H4 (cell line): ENCODE data around the gene TMEM178B. TPM values are rescaled to one million over a fixed set of nuclear protein-coding genes. Genes with fewer than 3 reads are reported as not detected.

Experiments
- DNase-seq: peaks from one replicate; pipeline ENCODE4 v3.0.0-alpha.2; 2015; ENCODE audit warnings: low spot score
- total RNA-seq: library from RNA; depleted of rRNA; stranded (reverse); fragments of >200 nt; shearing (Covaris generic); gene quantifications from 2 replicates; pipeline ENCODE4 v1.2.3, GENCODE V29; 2014

The TMEM178B gene
- total RNA-seq, 1 experiment from 2014 or later: 0.04 TPM

DNA sequence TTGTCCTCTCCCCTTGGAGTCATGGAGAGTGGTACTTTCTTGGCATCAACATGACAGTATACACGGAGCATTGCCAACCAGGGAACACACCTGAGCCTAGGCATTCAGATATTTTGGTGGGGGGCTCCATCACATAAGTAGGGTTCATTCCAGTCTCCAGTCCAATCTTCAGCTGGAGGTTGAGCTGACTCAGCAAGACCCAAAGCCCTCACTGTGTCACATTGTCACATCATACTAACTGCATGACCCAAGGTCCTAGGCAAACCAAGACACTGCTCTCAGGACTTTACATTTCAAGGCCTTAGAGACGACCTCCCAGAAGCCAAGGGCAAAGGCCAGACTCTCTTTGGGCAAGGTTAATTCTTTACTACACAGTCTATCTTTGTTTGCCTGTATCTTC is 190.1 kb downstream of the TMEM178B start:
- no peak for DNase-seq

DNA sequence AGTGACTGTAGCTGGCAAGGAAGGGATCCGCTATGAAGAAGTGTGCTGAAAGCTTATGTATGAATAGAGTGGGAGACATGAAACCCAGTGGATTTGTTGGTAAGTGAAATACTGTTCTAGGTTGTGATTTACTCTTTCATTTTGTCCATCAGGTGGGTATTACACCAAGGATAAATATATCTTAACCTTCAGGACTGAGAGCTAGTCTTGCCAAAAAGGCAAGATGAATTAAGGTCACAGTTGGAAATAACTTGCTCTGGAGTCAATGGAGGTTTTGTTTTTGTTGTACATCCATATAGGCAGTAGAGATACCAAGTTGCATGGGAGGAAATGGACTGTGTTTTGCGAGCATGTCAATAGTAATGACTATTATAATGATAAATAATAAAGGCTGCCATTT is 190.6 kb downstream of the TMEM178B start:
- DNase-seq: no peak

DNA sequence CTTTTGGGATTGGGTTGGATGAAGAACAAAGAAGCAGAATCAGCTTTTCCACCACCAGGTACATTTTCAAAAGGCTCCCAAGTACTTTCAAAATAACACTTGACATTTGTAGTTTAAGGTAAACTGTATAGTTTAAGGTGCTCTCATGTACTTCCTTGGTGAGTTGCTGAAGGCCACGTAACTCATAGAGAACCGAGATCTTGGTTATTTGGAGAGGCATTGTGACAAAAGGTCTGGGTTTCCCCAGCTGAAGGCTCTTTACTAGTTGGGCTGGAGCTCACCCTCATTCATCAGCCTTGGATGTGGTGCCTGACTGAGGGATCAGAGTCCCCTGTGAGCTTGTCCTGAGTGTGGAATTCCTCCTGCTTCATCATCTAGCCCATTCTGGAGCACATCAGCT is 191.8 kb downstream of the TMEM178B start:
- no peak for DNase-seq

DNA sequence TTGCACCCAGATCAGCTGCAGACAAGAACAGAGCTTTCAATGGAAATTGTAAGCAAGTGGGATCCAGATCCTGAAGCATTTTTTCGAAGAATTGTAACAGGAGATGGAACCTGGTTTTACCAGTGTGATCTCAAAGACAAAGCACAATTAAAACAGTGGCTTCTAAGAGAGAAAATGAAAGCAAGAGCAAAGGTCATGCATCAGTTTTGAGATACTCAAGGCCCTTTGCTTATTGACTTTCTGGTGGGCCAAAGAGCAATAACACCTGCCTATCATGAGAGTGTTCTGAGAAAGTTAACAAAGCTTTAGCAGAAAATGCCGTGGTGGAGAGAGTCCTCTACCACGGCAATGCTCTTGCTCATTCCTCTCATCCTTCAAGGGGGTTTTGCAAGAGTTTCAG is 194.8 kb downstream of the TMEM178B start:
- no peak for DNase-seq

DNA sequence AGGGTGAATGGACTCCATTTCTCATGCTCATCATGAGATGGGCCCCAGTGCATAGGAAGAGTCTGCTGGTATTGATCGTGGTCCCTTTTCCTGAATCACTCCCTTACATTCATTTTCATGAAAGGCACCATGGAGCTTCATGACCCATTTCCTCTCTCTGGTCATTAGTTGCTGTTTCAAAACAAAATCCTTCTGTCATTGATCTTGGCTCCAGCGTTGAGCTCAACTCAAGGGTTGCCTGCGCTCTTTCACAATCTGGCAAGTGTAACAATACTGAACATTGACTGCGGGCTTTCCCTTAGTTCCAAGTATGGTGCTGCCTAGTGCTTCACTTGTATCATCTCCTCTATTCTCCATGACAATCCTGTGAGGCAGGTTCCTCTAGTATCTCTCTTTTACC is 197.6 kb downstream of the TMEM178B start:
- no peak for DNase-seq

DNA sequence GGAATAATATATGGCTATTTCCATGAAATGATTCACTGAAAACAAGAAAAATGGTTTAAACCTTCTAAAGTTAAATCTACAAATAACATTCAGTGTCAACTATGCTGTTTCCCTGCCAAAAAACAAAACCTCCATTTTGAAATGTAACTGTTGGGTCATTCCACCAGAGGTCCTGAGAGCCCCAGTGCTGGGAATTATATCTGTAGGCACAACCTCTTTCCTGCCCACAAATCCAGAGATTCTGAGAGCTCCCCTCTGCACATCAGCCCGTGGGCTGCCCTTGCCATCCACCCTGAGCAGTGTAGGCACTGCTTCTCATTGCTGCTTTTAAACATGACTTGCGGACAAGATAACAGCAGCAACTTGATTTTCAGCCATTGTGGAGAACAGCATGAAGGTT is 198.6 kb downstream of the TMEM178B start:
- DNase-seq: no peak

DNA sequence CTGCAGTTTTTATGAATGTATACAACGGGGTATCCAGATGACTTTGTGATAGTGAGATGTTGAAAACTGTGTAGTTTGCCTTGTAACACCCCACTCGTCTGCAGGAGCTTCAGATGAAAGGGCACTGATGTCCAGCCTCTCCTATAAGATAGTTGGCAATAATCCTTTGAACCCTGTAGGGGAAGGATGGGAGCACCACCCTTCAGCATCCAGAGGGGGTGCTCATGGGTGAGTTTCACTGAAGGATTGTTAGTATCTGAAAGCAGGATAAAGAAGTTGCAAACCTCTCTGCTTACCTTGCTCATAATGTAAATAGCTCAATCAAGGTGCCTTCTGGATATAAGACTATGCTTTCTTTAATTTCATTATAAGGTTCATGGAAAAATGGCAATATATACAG is 201.5 kb downstream of the TMEM178B start:
- no peak for DNase-seq

DNA sequence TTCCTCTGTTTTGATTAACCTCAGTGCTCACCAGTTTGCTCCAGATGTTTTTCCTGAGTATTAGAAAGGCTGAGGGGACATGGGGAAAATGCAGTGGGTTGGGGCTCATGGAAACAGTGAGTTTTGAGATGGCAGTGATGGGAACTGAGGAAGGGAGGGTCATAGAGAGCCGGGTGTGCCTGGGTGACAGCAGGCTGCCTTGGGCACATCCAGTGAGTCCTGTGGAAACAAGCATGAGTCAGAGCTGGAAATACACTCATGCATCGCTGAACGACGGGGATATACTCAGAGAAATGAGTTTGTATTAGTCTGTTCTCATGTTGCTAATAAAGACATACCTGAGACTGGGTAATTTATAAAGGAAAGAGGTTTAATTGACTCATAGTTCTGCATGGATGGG is 202.2 kb downstream of the TMEM178B start:
- no peak for DNase-seq

DNA sequence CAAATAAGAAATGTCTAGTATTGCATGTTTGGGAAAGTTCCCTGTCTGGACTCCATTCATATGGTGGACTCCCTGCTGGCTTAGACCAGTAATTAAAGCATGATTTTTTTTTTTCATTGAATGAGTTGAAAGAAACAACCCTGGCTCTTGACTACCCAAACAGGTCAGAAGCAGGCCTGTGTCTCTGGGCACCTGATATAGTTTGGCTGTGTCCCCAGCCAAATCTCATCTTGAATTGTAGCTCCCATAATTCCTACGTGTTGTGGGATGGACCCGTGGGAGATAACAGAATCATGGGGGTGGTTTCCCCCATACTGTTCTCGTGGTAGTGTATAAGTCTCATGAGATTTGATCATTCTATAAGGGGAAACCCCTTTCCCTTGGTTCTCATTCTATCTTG is 206.2 kb downstream of the TMEM178B start:
- DNase-seq: no peak

DNA sequence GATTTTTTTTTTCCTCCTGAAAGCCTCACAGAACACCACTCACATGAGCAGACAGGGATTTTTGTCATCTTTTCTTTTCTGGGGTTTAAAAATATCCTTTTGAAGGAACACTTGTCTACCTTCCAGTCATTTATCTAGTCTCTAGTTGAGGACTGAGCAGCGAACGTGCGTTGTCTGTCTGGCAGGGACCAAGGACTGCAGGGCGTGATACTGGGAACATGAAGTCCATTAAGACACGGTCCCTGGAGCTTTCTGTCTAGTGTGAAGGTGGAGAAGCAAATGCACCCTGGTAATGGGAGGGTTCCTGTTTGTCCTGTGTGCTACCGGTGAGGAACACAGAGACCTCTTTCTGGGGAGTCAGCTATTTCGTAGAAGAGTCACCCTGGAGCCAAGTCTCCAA is 207.4 kb downstream of the TMEM178B start:
- no peak for DNase-seq

DNA sequence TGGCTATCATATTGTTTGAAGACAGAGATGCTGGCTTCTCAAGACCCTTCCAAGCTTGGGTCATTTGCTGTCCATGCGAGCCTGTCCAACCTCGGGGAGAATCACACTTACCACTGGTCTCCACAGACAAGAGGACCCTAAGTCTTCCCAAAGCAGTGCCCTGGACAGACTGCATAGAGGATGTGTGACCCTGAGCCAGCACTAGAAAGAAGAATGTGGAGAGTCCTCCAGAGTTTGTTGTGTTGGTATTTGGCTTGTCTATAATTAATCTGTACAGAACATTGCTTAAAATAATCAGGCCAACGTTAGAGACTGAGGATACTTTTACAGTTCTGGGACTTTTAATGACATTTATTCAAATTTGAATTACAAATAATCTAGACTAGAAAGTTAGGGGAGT is 212.7 kb downstream of the TMEM178B start:
- no peak for DNase-seq

DNA sequence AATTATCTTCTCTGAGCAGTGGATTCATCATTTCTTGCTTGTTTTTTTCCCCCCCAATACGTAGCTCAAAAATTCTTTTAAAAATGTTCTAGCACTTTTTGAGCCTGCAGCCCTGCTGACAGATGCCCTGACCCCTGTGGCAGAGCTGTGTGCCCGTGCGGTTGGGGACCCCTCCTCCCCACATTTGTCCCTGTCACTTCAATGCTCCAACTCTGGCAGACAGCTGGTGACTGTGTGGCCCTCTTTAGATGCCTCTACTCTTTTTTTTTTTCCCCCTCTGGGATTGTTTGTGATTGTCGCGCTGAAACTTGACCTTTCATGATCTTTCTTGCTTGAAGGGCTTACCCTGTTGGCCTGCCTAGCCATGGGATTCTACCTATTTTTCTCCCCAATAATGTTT is 214.1 kb downstream of the TMEM178B start:
- no peak for DNase-seq

DNA sequence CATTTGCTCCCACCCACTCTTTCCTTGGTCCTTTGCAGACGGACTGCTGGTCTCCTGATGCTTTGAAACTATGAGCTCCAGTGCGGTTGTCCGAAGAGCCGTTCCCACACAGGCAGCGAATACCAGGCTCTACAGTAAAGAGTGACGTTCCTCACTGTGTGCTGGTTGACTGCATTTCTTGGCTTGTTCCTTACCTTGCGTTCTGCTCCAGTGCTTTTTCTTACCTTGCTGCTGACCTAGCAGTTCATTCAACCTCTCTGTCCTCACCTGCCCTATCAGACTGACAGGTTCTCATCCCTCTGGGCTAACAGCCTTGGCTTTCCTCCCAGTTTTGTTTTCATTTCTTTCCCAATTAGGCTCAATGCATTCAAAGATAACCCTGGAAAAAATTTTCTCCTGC is 214.8 kb downstream of the TMEM178B start:
- no peak for DNase-seq

DNA sequence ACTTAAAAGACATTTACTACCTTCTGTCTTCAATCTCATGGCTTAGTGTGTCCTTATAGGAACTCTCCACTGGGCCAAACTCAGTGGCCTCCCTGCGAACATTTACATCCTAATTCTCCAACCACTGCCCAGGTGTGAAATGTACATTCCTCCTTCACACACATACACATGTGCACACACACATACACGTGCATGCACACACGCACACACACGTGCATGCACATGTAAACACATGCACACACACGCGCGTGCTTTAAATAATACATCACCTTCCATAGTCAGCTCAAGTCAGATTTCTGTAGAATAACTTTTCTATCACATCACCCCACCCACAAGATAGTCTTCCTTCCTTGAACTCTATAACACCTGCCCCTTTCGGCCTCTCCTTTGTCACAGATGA is 216.5 kb downstream of the TMEM178B start:
- no peak for DNase-seq

DNA sequence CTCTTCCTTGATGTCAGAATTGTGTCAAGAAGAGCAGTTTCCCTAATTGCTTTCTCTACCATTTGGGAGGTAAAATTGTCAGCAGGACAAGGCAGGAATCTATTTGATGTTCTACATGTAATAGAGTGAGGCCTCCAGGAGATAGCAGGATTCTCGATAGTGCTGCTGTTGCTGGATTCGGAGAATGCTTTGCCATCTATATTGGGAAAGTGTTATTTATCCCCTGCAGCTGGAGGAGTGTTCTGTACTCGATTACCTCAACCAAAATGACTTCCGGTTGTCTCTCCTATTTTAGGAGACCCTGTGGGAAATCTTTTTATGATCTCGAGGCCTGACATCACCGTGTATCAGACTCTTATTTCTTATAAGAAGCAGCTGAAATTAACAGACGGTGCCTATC is 217.1 kb downstream of the TMEM178B start:
- no peak for DNase-seq

DNA sequence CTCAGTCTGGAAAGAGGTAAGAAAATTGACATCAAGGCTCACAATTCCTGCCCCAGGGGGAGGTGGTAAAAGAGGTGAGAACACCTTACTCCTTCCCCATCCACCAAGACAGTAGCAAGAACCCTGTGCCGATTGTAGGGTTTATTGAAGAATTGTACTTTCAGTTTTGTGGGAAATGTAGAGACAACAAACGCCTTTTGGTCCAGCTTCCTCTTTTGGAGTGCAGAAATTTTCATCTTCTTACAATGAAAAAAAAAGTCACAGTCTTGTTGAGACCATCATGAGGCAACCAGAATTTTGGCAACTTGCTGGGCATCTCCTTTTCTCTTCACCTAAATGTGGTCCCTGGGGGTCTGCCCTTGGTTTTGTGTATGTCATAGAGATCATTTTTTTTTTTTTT is 217.7 kb downstream of the TMEM178B start:
- no peak for DNase-seq

DNA sequence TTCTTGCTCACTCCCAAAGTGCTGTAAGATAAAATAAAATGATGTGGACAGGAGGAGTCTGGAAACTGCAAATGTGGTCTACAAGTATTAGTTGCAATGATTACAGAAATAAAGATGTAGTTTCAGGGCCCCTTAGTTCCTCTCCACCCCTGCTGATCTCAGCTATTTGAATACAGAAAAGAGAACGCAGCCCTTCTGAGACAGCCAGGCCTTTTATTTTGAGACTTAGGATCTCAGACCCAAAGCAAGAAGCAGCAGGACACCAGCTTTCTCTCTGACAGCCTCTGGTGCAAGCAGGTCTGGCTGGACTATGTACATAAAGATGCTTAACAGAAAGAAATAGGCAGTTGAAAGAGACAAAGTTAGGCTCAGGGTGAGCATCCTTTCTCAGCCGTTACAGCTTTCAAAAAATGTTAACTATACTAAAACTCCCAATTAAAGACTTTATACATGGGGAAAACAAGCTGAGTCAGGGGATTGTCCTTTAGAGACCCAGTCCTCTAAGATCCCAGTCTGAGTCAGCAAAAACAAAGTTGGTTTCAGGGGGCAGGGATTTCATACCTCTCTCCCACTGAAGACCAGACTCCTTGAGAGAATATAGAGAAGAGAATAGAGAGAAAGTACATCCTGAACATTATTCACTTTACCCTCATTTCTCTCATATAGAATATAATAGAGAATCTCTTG is 220.4 kb downstream of the TMEM178B start:
- DNase-seq: no peak

DNA sequence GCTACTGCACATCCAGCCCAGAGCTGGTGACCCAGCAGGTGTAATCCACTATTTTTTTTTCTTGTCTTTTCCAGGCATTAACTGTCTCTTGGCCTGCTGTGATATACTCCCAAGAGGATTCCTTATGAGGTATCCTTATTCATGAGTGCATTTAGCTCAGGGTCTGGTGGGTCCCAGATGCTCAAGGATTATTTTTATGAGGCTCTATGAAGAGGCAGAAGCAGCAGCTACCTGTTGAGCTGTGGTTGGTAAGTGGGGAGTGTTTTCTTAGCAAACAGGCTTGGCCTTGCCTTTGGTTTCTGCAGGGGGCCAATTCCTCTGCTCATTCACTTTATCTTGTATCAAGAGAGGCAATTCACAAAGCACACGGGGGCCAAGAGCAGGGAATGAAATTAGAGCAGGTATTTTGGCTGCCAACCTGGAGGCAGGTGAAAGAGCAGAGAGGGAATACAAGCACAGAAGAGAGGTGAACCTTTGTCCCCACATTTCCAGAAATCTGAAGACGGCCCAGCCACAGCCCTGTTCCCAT is 221.6 kb downstream of the TMEM178B start:
- DNase-seq: no peak

DNA sequence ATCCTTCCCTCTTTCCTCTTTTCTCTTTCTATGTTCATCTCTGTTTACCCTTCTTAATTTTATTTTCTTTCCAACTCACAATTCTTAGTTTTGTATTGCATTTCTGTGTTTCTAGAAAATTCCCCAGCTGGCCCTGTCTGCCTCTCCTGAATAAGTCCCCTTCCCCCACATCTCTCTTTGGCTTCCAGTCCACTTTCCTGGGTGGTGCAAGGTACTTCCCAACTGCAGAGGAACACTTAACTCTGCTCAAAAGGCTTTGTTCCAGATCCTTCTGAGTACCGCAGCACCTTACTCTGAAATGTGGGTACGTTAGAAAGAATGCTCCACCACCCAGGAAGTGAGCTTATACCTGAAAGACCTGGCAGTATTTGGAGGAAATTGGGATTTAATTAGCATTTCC is 227.0 kb downstream of the TMEM178B start:
- no peak for DNase-seq

DNA sequence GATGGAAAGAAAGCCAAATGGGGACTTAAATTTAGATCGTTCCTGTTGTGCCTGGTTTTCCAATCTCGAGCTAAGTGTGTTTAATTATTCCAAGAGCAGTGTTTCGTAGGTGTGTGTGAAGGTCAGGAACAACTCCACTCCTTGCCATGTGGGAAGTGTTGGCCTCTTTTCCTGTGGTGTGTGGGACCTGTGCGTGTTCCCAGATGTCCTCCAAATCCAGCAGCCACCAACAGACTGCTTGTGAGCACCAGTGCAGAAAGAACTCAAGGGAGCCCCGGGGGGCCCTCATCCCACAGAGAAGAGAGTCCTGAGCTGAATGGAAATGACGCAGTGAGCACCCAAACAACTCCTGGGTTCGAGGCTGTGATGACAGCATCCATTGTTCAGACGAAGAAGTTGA is 227.7 kb downstream of the TMEM178B start:
- DNase-seq: no peak

DNA sequence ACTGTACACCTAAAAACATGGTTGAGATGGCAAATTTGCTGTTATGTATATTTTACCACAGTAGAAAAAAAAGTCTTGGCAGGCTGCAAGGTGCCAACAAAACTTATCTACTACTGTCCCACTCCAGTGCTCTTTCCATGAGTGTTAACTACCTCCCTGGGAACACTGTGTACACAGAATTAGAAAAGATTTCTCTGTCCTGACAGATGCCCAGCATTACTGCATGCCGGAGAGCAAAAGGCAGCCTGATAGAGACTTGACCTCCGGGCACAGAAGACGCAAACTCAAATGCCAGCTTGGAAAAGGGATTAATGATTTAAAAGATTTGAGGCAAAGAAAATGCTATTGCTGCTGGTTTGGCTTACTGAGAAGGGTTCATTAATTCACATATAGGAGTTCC is 228.8 kb downstream of the TMEM178B start:
- no peak for DNase-seq

DNA sequence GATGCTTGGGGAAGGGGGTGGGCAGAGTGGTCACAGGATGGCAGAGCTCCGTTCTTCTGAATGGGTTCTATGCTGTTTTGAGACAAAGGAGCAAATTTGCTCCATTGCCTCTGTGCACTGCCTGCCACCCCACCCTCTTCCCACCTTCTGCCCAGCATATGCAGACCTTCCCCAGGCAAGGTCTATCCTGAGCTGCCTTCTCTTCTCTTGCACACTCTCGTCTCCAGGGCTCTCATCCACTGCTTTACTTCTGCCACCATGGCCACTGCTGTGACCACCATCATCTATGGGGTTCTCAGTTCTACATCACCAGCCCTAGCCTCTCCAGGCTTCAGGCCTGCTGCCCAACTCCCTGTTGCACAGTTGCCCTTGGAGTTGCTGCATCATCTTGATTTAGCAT is 230.4 kb downstream of the TMEM178B start:
- no peak for DNase-seq

DNA sequence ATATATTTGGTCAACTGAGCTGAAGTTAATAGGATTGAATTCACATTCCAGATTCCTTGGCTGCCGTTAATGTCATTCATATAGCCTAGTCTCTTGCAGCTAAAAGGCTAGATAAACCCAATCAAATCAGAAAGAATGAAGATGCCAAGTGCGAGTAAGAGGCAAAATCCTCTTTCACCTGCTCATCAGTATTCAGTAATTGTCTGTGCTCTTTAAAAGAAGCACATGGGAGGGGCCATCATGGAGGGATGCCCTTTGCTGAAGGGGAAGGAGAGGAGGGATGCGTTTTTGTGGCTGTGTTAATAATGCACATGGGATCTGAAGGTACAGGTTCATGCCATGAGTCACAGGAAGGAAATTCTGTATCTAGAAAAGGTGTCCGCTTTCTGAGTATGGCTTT is 232.2 kb downstream of the TMEM178B start:
- DNase-seq: no peak

DNA sequence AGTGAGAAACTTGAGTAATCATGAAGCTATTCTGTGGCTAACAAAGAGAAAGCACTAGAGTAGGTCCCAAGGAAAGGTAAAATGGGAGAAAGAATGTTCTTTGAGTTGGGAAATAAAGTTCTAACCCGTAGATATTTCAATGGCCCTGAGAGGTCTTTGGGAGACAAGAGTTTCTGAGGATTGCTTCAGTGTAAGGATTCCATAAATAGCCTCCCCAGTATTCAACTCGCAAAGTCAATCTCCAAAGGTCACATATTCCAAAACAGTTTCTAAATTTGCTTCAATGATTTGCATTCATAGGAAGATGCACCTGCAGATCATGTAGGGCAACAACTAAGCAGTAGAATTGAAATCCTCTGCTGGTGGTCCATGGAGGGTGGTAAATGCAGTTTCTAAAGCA is 238.5 kb downstream of the TMEM178B start:
- no peak for DNase-seq
